Measurements from ENCODE around the gene LRRC8E.

DNA sequence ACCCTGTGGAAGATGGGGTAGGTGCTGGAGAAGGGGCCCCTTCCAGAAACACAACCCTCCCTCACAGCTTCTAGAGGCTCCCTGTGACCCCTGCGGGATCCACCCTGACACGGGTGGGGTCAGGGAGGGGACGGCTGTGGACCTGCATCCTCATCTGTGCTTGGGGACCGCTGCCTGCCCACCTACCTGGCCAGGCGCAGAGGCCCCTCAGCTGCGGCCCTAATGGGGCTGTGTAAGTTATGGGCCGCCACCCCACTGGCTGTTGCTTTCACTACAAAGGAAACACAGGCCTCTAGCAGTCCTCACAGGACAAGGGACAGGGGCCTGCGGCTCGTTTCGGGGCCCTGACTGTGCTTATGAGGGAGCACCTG, 44.6 kb downstream of the LRRC8E start:
- TF ChIP-seq EZH2phosphoT487 (IDR thresholded peaks at IDR 0.05; ENCODE audit: borderline replicate concordance) (no peak), POLR2AphosphoS5 (IDR thresholded peaks at IDR 0.05; ENCODE audit: low read depth, low read length) (no peak), POLR2A (IDR thresholded peaks at IDR 0.05; ENCODE audit: borderline replicate concordance, extremely low read depth, insufficient read depth, insufficient read length) (no peak), CTCF (IDR thresholded peaks at IDR 0.05 in 2 of 3, conservative IDR thresholded peaks at IDR 0.05 in 1 of 3; ENCODE audit: borderline replicate concordance in 1 of 3, insufficient read depth in 1 of 3, low read depth in 2 of 3, low read length in 2 of 3) (no peak), ZNF274 (IDR thresholded peaks at IDR 0.05; ENCODE audit: low read depth, low read length) (no peak), ZBTB33 (IDR thresholded peaks at IDR 0.05; ENCODE audit: extremely low read depth, insufficient replicate concordance, low read length) (no peak), CBX3 (IDR thresholded peaks at IDR 0.05; ENCODE audit: low read depth) (no peak), CEBPB (IDR thresholded peaks at IDR 0.05; ENCODE audit: low read depth) (no peak), JUND (IDR thresholded peaks at IDR 0.05) (no peak), SIN3A (IDR thresholded peaks at IDR 0.05; ENCODE audit: low read depth) (no peak)
- TF ChIP-seq, protein P1, sequence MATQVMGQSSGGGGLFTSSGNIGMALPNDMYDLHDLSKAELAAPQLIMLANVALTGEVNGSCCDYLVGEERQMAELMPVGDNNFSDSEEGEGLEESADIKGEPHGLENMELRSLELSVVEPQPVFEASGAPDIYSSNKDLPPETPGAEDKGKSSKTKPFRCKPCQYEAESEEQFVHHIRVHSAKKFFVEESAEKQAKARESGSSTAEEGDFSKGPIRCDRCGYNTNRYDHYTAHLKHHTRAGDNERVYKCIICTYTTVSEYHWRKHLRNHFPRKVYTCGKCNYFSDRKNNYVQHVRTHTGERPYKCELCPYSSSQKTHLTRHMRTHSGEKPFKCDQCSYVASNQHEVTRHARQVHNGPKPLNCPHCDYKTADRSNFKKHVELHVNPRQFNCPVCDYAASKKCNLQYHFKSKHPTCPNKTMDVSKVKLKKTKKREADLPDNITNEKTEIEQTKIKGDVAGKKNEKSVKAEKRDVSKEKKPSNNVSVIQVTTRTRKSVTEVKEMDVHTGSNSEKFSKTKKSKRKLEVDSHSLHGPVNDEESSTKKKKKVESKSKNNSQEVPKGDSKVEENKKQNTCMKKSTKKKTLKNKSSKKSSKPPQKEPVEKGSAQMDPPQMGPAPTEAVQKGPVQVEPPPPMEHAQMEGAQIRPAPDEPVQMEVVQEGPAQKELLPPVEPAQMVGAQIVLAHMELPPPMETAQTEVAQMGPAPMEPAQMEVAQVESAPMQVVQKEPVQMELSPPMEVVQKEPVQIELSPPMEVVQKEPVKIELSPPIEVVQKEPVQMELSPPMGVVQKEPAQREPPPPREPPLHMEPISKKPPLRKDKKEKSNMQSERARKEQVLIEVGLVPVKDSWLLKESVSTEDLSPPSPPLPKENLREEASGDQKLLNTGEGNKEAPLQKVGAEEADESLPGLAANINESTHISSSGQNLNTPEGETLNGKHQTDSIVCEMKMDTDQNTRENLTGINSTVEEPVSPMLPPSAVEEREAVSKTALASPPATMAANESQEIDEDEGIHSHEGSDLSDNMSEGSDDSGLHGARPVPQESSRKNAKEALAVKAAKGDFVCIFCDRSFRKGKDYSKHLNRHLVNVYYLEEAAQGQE (IDR thresholded peaks at IDR 0.05; ENCODE audit: low read depth): no peak

Data from HCT116 (cell line).